Measurements from ENCODE around the gene LRRC2. TPM values are rescaled to one million over a fixed set of nuclear protein-coding genes. Genes with fewer than 3 reads are reported as not detected.
"Not testable (repeated sequence)": the region's sequence is repeated elsewhere in the genome, so short reads cannot be mapped to it uniquely, and the experiment has no call there.

LRRC2 gene
- total RNA-seq, 1 donor from 2014 or later, result 2.4 TPM

- FAIRE-seq (no peak), DNase-seq (ENCODE audit: low spot score in 2 of 2) (no peak)
These were observed 64.4 kb downstream of the LRRC2 start for GRCh38 chr3:46501702-46502101.

DNA sequence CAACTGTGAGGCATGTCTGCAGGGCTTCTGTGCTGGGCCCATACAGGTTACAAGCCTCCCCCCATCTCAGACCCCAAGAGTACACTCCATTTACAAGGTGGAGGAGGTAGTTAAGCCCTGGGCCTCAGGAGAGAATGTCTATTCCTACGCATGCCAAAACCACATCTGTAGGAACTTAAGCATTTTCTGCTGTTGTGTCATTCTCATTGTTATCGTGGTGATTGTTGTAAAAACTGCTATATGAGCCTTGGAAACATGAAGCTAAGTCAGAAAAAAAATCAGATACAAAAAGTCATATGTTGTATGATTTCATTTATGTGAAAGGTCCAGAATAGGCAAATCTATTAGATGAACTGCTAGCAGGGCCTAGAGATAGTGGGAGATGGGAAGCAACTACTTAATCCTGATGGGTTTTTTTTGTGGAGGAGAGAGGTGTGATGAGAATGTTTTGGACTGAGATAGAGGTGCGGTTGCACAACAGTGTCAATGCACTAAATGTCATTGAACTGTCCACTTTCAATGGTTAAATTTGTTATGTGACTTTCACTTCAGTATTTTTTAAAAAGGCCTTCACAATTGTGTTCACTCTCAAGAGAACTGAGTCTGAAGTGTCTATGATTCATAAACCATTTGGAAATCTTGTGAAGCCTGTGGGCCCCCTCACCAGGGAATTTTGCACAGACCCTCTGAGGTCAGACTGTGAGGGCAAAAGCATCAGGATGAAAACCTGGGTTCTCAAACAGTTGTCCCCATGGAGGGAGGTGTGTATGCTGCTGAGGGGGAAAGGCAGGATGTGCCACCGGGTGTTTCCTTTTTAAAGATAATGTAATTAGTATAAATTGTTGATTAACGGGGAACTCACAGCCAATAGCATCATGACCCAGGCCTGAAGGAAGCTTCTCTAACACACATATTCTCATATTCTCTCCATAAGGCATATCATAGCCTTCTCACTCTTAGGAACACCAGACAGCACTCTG is 65.2 kb downstream of the LRRC2 start:
- no peak for DNase-seq (ENCODE audit: low spot score in 2 of 2)
- FAIRE-seq, result no peak

- no peak for DNase-seq (ENCODE audit: low spot score in 2 of 2)
- FAIRE-seq, result no peak
These were observed 67.1 kb downstream of the LRRC2 start for GRCh38 chr3:46498916-46499519.

- no peak for FAIRE-seq
These were observed 68.4 kb downstream of the LRRC2 start, which contains the start of gene RTP3 for GRCh38 chr3:46497556-46498265. Gene RTP3, plus strand, starts transcription at chr3:46497976. Its CDS starts 87 bp downstream, at chr3:46498063.

DNA sequence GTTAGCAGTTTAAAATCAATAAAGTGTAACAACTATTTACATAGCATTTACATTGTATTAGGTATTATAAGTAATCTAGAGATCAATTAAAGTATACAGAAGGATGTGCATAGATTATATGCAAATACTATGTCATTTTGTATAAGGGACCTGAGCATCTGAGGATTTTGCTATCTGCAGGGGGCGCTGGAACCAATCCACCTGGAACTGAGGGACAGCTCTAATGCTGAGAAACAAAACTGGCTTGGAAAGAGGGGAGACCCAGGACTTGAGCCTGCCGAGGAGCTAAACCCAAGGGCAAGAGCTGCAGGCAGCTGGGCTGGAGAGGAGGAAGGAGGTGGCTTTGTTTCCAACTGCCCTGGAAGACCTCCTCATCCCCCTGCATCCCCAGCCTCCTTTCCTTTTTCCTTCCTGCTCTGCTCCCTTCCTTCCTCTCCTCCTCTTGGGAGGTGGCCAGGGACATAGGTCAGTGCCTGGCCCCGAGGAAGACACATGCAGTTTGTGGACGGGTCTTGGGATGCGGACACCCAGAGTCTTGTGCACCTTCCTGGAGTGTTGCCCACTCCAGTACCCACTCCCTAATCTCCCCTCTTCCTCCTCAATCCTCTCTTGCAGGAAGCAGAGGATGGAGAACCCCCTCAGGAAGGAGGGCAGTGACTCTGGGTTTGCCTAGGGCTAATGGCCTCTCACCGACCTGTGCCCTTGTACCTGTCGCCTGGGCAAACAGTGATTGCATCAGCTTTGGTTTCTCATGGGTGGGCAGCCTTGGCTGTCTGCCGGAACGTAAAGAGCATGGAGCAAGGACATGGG is 69.2 kb downstream of the LRRC2 start:
- DNase-seq (ENCODE audit: low spot score in 2 of 2) (no peak), FAIRE-seq (no peak)

More at GRCh38 chr3:46497556-46498265, 68.4 kb downstream of the LRRC2 start, which contains the start of gene RTP3:
- DNase-seq (ENCODE audit: low spot score in 2 of 2), result no peak

- DNase-seq (ENCODE audit: low spot score in 2 of 2), result no peak
- no peak for FAIRE-seq
These were observed 70.1 kb downstream of the LRRC2 start for GRCh38 chr3:46495901-46496456.

DNA sequence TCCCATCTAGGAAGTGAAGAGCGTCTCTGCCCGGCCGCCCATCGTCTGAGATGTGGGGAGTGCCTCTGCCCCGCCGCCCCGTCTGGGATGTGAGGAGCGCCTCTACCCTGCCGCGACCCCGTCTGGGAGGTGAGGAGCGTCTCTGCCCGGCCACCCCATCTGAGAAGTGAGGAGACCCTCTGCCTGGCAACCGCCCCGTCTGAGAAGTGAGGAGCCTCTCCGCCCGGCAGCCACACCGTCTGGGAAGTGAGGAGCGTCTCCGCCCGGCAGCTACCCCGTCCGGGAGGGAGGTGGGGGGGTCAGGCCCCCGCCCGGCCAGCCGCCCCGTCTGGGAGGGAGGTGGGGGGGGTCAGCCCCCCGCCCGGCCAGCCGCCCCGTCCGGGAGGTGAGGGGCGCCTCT is 71.6 kb downstream of the LRRC2 start:
- DNase-seq (ENCODE audit: low spot score in 2 of 2); FAIRE-seq: not testable (repeated sequence)

DNA sequence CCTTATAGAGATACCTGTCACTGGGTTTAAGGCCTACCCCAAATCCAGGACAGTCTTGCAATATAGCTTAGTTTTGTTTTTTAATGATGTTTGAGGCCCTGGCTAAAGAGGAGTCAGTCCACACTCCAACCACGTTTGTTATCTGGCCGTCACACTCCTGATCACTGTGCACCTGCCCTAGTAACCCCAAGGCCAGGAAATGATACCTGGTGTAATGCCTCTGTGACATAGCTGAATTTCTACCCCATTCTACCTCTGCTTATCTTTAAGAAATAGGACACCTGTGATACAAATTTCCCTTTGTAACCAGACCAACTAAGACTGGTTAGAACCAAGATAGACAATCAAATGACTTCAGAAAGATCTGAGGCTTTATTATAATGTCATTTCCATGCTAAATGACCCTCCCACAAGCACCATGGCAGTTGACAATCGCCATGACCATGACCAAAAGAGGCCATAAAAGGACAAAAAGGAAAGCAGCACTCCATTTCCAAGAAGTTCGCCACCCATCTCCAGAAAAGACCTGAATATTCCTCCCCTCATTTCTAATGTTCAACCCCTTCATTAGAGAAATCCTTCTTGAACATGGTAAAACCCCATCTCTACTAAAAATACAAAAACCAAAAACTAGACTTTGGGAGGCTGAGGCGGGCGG is 73.1 kb downstream of the LRRC2 start:
- FAIRE-seq, result no peak
- no peak for DNase-seq (ENCODE audit: low spot score in 2 of 2)

GRCh38 chr3:46491089-46492070 is 74.7 kb downstream of the LRRC2 start:
- FAIRE-seq (no peak), DNase-seq (ENCODE audit: low spot score in 2 of 2) (no peak)

DNA sequence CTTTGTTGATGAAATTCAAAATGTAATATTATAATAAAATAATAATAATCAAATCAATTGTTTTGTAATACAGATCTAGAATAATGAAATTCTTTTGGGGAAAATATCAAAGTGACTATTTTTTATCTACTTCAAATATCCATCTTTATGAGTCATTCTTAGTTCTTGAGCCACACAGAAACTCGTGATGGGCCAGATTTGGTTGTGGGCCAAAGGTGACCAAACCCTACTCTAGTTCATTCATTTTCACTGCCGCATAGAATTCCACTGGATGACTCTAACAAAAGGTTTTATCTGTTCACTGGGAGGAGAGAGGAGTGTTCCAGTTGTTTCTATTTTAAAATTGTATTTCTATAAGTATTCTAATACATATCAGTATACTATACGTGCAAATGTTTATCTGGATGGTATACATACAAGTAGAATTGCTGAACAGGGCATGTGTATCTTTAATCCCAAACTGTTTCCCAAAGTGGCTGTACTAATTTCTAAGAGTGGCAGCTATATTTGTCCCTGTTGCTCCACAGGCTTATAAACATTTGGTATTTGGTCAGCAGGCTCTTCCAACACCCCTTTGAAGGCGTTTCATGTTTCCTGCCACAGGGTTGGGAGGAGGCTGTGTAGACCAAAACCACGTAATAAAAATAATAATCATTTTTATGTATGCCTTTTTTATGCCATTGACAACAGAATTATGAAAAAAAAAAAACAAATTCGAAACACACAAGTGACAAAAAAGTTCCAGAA is 75.6 kb downstream of the LRRC2 start:
- DNase-seq (ENCODE audit: low spot score in 2 of 2), result no peak
- no peak for FAIRE-seq

DNA sequence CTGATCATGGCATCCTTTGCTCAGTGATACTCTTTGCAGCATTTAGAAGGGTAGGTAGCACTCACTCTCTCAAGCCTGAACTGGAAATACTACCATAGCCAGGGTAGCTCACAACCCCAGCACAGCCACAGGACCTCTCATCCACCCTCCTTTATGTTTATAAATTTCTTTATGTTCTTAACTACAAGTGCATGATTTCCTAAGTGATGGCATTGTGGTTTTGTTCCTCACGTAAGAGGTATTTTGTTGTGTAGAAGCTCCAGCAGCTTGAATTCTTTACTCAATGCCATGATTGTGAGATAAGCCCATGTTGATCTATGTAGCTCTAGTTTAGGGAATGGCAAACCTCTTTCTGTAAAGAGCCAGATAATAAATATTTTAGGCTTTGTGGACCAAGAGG is 76.2 kb downstream of the LRRC2 start:
- DNase-seq (ENCODE audit: low spot score in 2 of 2) (no peak), FAIRE-seq (no peak)

DNA sequence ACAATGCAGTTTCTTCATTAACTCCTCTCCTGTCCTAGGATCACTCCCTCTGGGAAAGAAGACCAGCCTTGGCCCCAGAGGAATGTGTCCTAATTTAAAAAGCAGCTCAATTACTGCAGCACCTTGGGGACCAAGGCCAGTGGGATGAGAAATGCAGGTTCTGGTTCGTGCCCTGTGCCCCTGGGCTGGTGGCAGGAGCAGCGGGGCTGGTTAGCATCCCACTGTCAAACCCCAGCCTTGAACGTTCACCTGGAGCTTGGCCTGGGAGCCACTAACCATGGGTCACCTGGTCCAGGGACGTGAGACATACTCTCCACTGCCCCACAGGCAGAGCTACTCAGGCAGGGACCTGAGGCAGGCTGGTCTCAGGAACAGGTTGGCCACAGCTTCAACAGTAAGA is 76.7 kb downstream of the LRRC2 start:
- DNase-seq (ENCODE audit: low spot score in 2 of 2) (no peak), FAIRE-seq (no peak)

GRCh38 chr3:46488735-46489361 is 77.3 kb downstream of the LRRC2 start:
- no peak for FAIRE-seq
- DNase-seq (ENCODE audit: low spot score in 2 of 2), result peak; percentile 76 to 87

- DNase-seq (ENCODE audit: low spot score in 2 of 2) (no peak), FAIRE-seq (no peak)
These were observed 80.3 kb downstream of the LRRC2 start for GRCh38 chr3:46485779-46486175.

- DNase-seq (ENCODE audit: low spot score in 2 of 2), result no peak
- no peak for FAIRE-seq
These were observed 81.0 kb downstream of the LRRC2 start for GRCh38 chr3:46484911-46485778.

DNA sequence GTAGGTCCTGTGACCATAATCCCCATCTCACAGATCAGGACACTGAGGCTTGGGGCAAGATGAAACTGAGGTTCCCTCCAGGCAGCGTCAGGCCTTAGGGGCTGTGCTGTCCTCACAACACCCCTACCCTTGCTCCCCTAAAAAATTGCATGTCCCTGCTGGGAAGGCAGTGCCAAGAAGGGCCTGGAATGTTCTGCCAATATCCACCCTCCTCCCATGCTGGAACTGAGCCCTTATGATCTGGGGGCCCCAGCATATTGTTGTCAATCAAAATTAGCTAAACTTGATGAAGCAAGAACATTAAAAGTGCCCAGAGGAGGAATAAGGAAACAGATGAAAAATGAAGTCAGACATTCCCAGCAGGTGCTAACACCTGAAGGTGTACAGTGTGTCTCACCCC is 81.7 kb downstream of the LRRC2 start:
- DNase-seq (ENCODE audit: low spot score in 2 of 2), result no peak
- FAIRE-seq, result no peak

Measured in frontal cortex (tissue), 4 donors.